NCI-H128 (cell line): Measurements from ENCODE around the gene ST6GALNAC3.
A peak's percentile ranks its signal among the peaks of the same experiment; 100 is the strongest.

Experiments
- DNase-seq: peaks from one replicate; lab custom pipeline; 2025; ENCODE audit not compliant: unreplicated experiment; lab: John Stamatoyannopoulos, UW

The ST6GALNAC3 gene

DNA sequence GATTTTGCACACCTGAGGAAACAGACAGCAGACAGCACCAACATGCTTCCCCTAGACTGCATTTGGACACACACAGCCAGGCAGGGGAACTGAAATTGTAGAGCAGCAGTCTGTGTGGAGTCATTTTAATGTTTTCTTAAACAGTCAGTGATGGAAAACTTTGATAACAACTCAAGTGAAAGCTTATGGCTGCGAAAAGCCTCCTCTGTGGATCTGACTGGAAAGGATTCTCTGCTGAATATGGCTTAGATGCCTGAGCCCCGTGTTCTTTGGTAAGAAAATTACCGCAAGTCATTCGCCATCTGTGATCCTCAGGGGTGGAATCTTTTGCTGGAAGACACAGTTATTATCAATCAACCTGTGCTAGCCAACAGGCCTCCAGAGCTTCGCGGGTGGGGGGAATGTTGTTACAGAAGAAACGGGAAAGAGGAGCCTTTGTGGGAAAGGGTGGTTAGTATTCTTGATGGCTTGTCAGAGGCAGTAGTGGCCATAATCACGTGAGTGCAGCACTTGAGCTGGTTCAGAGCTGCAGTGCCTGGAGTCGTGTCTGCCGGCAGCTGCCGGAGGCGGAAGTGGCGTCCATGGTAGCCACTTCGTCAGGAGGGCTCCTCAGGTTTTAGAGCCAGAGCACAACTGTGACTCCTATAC is 204.7 kb downstream of the ST6GALNAC3 start:
- DNase-seq, result no peak

DNA sequence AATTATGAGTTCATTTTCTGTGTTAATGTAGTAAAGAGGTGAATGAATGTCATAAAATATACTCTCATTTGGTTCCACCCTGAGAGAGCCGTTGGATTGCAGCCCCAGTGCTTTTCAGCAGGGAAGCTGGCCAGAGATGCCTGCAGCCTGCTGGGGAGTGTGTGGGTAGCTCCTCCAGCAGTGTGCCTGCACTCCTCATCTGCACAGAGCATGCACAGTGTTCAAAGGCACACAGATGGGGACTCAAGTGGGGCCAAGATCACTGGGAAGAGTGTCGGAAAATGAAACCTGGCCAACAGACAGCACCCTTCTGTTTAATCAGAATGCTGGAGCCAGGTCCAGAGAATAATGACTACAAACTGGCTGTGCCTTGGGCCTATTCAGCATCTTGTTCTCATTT is 206.8 kb downstream of the ST6GALNAC3 start:
- DNase-seq, result no peak

GRCh38 chr1:76284842-76285241 is 210.3 kb downstream of the ST6GALNAC3 start:
- no peak for DNase-seq

DNA sequence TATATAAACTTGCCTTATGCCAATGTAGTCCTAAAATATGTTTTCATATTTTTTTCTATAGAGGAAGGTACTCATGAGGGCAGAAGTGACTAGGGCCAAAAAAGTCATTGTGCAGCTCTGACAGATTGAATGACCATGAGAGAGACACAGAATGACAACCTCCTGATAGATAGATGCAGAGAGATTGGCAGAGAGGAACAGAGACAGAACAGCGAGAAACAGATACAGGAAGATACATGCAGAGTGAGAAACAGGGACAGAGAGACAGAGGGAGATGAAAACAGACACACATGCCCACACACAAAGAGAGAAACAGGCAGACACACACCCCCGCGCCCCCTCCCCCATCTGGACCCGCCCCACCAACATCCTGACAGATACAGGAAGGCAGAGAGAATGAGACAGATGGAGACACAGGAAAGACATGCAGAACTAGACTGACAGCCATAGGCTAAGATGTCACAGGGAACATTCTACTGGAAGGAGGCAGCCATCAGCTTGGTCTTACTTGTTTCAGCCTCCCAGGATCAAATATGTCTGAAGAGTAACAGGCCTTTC is 211.1 kb downstream of the ST6GALNAC3 start:
- no peak for DNase-seq

GRCh38 chr1:76287917-76288316 is 213.4 kb downstream of the ST6GALNAC3 start:
- no peak for DNase-seq

GRCh38 chr1:76288758-76289483 is 214.4 kb downstream of the ST6GALNAC3 start:
- DNase-seq, result no peak

GRCh38 chr1:76289692-76290091 is 215.1 kb downstream of the ST6GALNAC3 start:
- DNase-seq, result no peak

- no peak for DNase-seq
These were observed 215.7 kb downstream of the ST6GALNAC3 start for GRCh38 chr1:76290271-76290670.

DNA sequence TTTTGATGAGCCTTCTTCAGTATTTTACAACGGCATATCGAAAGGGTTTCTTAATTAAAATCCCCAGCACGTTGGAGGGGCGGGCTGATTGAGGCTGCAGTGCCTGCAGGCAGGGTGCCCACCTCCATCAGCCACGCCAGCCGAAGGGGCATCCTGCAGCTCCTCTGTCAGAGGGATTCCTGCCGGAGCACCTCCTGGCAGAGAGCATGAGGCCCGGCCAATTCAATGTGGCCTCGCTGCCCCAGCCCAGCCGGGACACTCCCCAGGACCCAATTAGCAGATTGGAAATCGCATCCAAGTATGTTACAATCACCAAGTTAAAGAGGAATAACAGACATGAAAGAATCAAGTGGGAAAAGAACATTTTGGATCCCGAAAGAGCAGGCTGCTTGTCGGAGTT is 216.6 kb downstream of the ST6GALNAC3 start:
- DNase-seq, result no peak

- no peak for DNase-seq
These were observed 217.2 kb downstream of the ST6GALNAC3 start for GRCh38 chr1:76291737-76292136.

DNA sequence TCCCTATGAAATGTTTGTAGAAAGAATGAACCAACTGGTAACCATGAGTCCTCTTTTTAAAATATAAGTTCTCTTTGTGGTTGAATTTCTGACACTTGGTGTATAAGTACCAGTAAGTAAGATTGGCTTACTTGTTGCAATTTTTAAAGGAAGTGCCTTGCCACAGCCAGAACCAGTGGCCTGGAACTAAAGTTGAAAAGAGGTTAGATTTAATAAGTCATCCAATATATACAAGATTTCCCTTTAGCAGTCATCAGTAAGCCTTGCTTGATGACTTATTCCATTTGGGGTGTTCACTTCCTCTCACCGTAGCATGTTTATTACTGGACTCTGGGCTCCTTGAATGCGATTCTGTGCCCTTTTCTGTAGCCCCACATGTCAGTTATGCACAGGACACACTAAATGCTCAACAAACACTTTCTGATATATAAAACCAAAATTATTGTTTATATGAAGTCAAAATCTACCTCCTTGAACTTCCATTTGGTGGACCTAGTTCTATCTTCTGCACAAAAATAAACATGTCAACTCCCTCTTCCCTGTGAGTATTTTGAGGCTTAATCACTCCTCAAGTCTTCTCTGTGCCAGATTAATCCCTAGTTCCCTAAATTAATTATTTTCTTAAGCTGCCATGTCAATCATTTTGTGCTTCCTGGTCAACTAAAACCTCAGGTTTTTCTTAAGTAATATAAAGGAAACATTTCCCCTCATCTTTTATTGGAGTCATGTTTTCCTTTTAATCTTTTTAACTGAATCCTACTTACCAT is 218.1 kb downstream of the ST6GALNAC3 start:
- no peak for DNase-seq

DNA sequence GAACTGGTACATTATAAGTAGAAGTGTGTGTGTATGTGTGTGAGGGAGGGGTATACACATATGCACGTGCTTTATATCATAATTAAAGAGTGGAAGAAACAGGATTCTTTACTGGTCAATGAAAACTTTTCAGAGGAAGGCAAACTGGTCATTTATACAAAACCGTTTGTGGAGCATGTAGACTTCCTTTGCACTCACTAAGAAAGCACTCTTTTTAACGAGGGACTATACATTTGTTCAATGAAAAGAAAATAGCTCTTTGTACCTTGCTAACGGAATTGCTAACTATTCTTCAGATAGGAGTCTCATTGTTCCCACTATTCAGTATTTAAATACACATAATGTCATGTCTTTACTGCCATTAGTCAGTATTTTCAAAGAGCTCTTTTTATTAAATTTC is 219.3 kb downstream of the ST6GALNAC3 start:
- no peak for DNase-seq

DNA sequence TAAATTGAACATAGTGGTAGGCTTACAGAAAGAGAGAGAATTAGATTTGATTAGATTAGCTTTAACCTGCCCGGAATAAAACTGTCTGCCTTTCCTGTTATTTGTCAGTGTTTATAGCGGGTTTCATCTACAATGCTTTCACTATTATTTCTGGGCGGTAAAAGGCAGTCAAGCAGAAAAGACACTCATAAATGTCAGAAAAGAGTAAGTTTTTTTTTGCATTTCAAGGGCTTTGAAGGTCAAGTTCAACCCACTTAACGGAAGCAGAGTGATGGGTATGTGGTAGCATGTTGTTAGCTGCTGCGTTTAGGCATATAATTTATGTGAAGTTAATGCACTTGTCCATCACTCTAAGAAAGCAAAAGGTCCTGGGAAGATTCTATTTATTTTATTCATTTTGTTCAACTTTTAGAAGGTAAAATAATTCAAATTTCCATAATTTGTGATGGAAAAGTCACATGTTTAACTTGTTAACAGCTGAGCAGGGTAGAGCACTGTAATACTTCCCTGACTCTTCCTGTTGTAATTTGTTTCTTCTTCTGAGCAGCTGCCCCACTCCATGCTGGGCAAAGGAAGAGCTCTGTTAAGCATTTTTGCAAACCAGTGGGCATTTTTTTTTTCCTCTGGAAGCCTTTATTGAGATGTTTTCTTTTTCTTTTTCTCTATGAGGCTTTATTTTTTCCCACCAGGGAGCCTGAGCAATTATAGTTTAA is 220.1 kb downstream of the ST6GALNAC3 start:
- no peak for DNase-seq

GRCh38 chr1:76298399-76298798 is 223.9 kb downstream of the ST6GALNAC3 start:
- no peak for DNase-seq

GRCh38 chr1:76299036-76299435 is 224.5 kb downstream of the ST6GALNAC3 start:
- no peak for DNase-seq

DNA sequence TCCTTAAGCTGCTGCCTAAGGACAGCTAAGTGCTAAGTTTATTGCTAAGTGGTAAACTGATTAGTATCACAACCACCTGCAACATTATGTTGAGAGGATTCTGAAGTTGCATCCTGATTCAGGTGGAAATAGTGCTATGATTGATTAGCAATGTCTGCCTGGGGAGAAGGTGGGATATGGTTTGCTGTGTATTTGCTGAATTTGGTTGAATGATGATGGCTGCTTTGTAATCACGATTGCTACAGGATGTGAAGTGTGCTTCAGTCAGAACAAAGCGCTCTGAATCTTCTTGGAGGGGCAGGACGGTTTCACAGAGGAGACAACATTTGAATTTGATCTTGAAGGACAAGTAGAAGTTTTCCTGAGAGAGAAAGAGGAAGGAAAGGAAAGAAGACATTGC is 226.0 kb downstream of the ST6GALNAC3 start:
- DNase-seq, result no peak

DNA sequence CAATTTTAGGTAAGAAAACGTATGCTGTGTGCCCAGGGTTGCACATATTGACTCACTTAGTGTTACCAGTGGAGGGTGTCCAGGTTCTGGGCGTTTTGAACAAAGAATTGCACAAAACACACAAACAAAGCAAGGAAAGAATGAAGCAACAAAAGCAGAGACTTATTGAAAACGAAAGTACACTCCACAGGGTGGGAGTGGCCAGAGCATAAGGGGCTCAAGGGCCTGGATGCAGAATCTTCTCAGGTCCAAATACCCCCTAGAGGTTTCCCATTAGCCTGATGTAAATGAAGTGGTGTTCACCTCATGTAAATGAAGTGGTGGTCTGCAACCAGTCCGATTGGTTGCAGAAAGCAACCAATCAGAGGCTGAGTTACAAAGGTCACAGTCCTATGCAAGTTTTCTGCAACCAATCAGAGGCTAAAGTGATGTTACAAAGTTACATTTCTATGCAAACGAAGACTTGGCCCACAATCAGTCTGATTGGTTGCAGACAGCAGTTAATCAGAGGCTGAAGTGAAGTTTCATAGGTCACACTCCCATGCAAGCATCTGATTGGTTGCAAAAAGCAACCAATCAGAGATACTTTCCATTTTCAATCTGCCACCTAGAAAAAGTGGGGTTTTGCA is 228.3 kb downstream of the ST6GALNAC3 start:
- no peak for DNase-seq

DNA sequence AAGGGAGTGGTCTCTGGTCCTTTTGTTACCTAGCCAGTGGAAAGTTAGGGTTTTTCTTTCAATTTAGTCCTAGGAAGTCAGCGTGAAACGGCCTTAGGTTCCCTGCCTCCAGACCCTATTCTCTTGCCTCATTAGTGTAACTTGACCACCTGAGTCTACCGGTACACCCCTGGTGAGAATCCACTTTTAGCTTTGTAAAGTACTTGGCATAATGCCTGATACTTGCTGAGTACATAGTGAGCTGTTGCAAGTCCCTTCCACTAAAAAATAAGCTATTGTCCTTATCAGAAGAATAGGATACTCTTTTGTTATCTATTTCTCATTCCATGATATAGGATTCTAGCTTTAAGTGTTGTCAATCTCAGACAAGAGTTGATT is 228.8 kb downstream of the ST6GALNAC3 start:
- DNase-seq, result peak; percentile 84

DNA sequence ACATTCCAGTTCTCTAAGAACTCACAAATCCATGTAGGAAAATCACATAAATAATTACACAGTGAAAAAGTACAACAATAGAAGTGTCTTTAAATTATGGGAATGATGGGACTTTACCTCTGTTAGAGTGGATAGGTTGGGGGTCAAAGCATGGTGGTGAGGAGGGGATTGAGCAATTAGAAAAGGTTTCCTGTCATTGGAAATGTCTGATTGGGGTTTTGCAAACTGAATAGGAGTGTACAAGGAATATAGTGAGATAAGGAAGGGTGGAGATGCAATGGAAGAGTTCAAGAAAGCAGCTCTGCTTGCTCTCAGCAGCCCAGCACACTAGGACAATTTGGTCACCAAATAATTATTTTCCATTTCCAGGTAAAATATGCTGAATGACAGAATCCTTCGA is 238.8 kb downstream of the ST6GALNAC3 start:
- no peak for DNase-seq

- DNase-seq, result no peak
These were observed 240.2 kb downstream of the ST6GALNAC3 start for GRCh38 chr1:76314730-76315129.
